Duodenal mucosa (tissue), 2 donors: Measurements from ENCODE around the gene MAGI3.

Source experiments
- H3K27ac ChIP-seq: one replicate; pipeline ENCODE4 v1.7.0; 2013; ENCODE audit warnings: low read depth, low read length
- H3K27me3 ChIP-seq, 2 donors: one replicate each; pipeline ENCODE4 v1.7.0; 2013; ENCODE audit warnings: low read length in 2 of 2, control low read depth in 1 of 2; ENCODE audit not compliant: insufficient read depth in 2 of 2, control insufficient read depth in 1 of 2
- H3K36me3 ChIP-seq, 2 donors: one replicate each; pipeline ENCODE4 v1.7.0; 2013; ENCODE audit warnings: low read length in 2 of 2, control low read depth in 1 of 2; ENCODE audit not compliant: insufficient read depth in 2 of 2, control insufficient read depth in 1 of 2
- H3K4me1 ChIP-seq, 2 donors: one replicate each; pipeline ENCODE4 v1.7.0; 2013; ENCODE audit warnings: low read length in 2 of 2, control low read depth in 1 of 2; ENCODE audit not compliant: insufficient read depth in 2 of 2, control insufficient read depth in 1 of 2
- H3K4me3 ChIP-seq, 2 donors: one replicate each; pipeline ENCODE4 v1.7.0; 2013; ENCODE audit warnings: low read length in 2 of 2, low read depth in 1 of 2
- H3K9ac ChIP-seq, 2 donors: one replicate each; pipeline ENCODE4 v1.7.0; 2013; ENCODE audit warnings: low read length in 2 of 2, low read depth in 1 of 2
- H3K9me3 ChIP-seq, 2 donors: one replicate each; pipeline ENCODE4 v1.7.0; 2013; ENCODE audit warnings: low read length in 2 of 2, control low read depth in 1 of 2; ENCODE audit not compliant: control insufficient read depth in 1 of 2

MAGI3 gene

DNA sequence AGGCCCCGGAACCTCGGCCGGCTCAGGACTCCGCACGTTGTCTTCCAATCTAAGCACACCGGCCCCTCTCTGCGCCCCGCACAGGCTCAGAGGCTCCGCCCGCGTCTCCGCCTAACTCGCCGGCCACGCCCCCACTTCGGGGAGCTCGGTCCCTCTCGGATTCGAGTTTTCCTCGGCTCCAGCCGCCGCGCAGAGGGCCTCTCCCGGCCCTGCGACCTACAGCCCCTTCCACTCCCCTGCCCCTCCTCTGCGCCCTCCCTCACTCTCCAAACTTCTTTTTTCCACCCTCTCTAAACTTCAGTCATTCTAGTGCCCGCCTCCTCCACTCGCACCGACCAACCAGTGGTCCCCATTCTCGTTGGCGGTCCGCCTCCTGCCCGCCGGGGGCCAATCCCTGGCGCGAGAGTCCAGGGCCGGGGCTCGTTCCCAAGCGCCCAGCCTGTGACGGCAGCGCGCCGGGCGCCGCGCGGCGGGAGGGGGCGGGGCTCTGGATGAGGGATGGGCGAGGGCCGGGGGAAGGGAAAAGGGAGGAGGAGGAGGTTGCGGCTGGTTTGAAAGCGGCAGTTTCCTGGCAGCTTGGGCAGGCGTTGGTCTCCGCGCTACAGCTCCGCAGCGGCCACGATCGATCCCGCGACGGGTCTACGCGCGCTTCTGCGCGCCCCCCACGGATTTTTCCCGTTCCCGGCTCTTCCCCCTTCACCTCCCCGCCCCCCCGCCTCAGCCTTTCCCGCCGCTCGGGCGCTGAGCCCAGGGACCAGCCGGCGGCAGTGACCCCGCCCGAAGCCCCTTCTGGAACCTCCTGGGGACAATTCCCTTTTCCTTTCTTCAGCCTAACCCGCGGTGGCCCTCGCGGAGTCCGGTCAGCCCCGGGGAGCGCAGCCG is at the start of gene MAGI3:
MAGI3 (plus strand) TSS at position 563 of the 882 bp plus-strand sequence. CDS start 519 bp downstream, outside the sequence.
- Histone ChIP-seq H3K27me3 (no peaks in the 10 kb centered on the region), H3K4me3 (peak within 1 kb of the TSS; percentile 85 to 86), H3K9ac (peak within 1 kb of the TSS; percentile 74 to 77), H3K4me1 (peaks cover 0 to 17% of the 10 kb centered on the region in 2 donors), H3K36me3 (no peaks in the 10 kb centered on the region), H3K9me3 (no peaks in the 10 kb centered on the region), H3K27ac (peak within 1 kb of the TSS; percentile 74)

DNA sequence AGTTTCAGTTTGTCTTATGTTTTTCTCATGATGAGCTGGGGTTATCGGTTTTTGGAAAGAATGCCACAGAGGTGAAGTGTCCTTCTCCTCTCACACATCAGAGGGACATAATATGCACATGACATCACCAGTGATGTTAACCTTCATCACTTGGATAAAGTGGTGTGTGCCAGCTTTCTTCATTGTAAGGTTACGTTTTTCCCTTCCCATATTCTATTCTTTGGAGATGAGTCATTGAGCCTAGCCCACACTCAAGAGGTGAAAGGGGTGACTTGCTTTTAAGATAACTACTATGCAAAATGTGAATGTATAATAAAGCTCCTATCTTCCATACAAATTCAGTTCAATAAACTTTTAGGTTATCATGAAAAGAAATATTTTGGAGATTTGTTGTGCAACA is 36.7 kb upstream of the MAGI3 start:
- no peaks in the 10 kb centered on the region for H3K4me1 ChIP-seq
- H3K27me3 ChIP-seq, result no peaks in the 10 kb centered on the region
- no peak overlapping the region for H3K9ac ChIP-seq
- H3K36me3 ChIP-seq, result no peaks in the 10 kb centered on the region
- no peaks in the 10 kb centered on the region for H3K9me3 ChIP-seq
- H3K27ac ChIP-seq, result no peak overlapping the region
- no peak overlapping the region for H3K4me3 ChIP-seq

- no peaks in the 10 kb centered on the region for H3K9me3 ChIP-seq
- no peak overlapping the region for H3K9ac ChIP-seq
- H3K4me3 ChIP-seq, result no peak overlapping the region
- H3K27ac ChIP-seq, result no peak overlapping the region
- H3K36me3 ChIP-seq, result no peaks in the 10 kb centered on the region
- H3K4me1 ChIP-seq, result no peaks in the 10 kb centered on the region
- no peaks in the 10 kb centered on the region for H3K27me3 ChIP-seq
These were observed 26.4 kb upstream of the MAGI3 start for GRCh38 chr1:113363935-113364334.

- no peak overlapping the region for H3K27ac ChIP-seq
- H3K9ac ChIP-seq, result no peak overlapping the region
- no peaks in the 10 kb centered on the region for H3K27me3 ChIP-seq
- no peaks in the 10 kb centered on the region for H3K9me3 ChIP-seq
- H3K4me3 ChIP-seq, result no peak overlapping the region
- H3K36me3 ChIP-seq, result no peaks in the 10 kb centered on the region
- no peaks in the 10 kb centered on the region for H3K4me1 ChIP-seq
These were observed 21.3 kb upstream of the MAGI3 start for GRCh38 chr1:113369040-113369439.

- no peak overlapping the region for H3K27ac ChIP-seq
- no peaks in the 10 kb centered on the region for H3K4me1 ChIP-seq
- H3K4me3 ChIP-seq, result no peak overlapping the region
- no peaks in the 10 kb centered on the region for H3K9me3 ChIP-seq
- H3K9ac ChIP-seq, result no peak overlapping the region
- H3K36me3 ChIP-seq, result no peaks in the 10 kb centered on the region
- no peaks in the 10 kb centered on the region for H3K27me3 ChIP-seq
These were observed 20.6 kb upstream of the MAGI3 start for GRCh38 chr1:113369699-113370098.

DNA sequence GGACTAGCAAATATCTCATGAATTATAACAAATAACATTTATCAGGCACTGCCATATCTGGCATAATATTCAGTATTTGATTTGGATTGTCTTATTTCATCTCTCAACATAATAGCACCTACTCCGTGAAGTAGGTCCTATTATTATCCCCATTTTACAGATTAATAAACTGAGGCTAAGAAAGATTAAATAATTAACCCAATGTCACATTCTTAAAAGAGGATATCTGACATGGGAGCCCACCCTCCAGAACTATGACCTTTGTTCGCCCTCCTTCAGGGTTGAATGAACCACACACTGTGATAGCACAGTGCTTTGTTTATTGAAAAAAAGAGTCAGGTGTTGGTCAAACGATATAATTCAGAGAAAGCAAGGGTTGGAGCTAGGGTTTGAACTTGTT is 19.4 kb upstream of the MAGI3 start:
- Histone ChIP-seq H3K27me3 (no peaks in the 10 kb centered on the region), H3K4me1 (no peaks in the 10 kb centered on the region), H3K9ac (no peak overlapping the region), H3K4me3 (no peak overlapping the region), H3K36me3 (no peaks in the 10 kb centered on the region), H3K9me3 (no peaks in the 10 kb centered on the region), H3K27ac (no peak overlapping the region)

DNA sequence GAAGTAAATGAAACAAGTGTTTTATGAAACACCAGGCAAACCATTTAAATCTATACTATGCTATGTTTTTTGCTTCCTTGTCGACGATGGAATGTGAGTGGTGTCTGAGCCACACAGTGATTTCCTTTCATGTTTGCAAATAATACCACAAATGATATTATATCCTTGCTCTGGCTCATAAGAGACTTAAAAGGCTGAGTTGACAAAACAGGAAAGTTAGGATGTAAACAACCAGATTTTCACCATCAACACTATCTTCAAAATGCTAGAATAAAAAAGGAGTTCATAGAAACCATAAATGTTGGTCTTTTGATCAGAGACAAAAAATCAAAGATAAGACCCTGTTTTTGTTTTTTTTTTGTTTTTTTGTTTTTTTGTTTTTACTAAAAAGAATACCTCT is 17.8 kb upstream of the MAGI3 start:
- H3K27ac ChIP-seq, result no peak overlapping the region
- H3K36me3 ChIP-seq, result no peaks in the 10 kb centered on the region
- no peak overlapping the region for H3K9ac ChIP-seq
- H3K27me3 ChIP-seq, result no peaks in the 10 kb centered on the region
- no peaks in the 10 kb centered on the region for H3K9me3 ChIP-seq
- no peaks in the 10 kb centered on the region for H3K4me1 ChIP-seq
- H3K4me3 ChIP-seq, result no peak overlapping the region

DNA sequence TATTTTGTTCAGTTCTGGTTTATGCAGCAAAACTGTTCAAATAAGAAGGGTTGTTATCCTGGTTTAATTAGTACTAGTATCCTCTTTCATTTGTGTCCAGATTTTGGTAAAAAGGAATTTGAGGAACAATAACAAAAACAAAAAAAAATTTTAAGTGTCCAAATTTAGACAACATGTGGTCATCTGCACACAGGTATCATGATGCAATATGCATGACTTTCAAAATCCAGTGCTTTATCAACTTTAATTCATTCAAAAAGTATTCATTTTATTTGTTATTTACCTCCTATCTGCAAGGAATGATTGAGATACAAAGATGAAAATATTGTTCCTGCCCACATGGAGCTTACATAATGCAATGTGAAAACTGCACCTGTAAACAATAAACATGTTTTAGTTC is 16.7 kb upstream of the MAGI3 start:
- Histone ChIP-seq H3K9ac (no peak overlapping the region), H3K9me3 (no peaks in the 10 kb centered on the region), H3K4me3 (no peak overlapping the region), H3K36me3 (no peaks in the 10 kb centered on the region), H3K4me1 (no peaks in the 10 kb centered on the region), H3K27me3 (no peaks in the 10 kb centered on the region), H3K27ac (no peak overlapping the region)

- H3K36me3 ChIP-seq, result no peaks in the 10 kb centered on the region
- H3K27ac ChIP-seq, result no peak overlapping the region
- no peaks in the 10 kb centered on the region for H3K4me1 ChIP-seq
- no peaks in the 10 kb centered on the region for H3K9me3 ChIP-seq
- no peaks in the 10 kb centered on the region for H3K27me3 ChIP-seq
- H3K4me3 ChIP-seq, result no peak overlapping the region
- no peak overlapping the region for H3K9ac ChIP-seq
These were observed 14.4 kb upstream of the MAGI3 start for GRCh38 chr1:113375878-113376277.

GRCh38 chr1:113380075-113380474 is 10.2 kb upstream of the MAGI3 start:
- H3K4me1 ChIP-seq, result no peaks in the 10 kb centered on the region
- no peak overlapping the region for H3K27ac ChIP-seq
- no peak overlapping the region for H3K9ac ChIP-seq
- H3K4me3 ChIP-seq, result no peak overlapping the region
- no peaks in the 10 kb centered on the region for H3K9me3 ChIP-seq
- no peaks in the 10 kb centered on the region for H3K36me3 ChIP-seq
- no peaks in the 10 kb centered on the region for H3K27me3 ChIP-seq
